HG02588 (cell line): ENCODE data around the gene TMED4.
"Not testable (repeated sequence)": the region's sequence is repeated elsewhere in the genome, so short reads cannot be mapped to it uniquely, and the experiment has no call there.

ENCODE experiments used
- ATAC-seq: cut with Tn5 transposase; IDR thresholded peaks from one replicate; pipeline ENCODE4 v1.9.1; 2021; ENCODE audit warnings: mild to moderate bottlenecking, moderate library complexity; ENCODE audit not compliant: unreplicated experiment

Gene TMED4

DNA sequence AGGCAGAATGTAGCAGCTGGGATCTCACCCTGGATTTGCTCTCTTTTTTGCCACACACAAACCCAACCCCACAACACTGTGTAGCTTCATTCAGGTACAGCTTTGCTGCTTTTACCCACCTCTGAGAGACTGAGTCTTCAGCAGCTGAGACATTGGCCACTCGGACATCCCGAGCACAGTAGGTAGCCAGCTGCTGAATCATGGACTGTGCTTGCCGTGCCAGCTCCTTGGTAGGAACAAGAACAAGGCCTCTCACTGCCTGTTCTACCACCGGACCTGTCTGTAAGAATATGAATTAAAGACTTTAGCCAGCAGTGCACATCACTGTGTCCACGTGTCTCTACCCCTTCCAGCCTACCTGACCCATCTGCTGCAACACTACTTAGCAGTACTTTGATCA is 9.3 kb downstream of the TMED4 start:
- no peak for ATAC-seq

- no peak for ATAC-seq
Observed at GRCh38 chr7:44569959-44570358, 12.1 kb downstream of the TMED4 start.

DNA sequence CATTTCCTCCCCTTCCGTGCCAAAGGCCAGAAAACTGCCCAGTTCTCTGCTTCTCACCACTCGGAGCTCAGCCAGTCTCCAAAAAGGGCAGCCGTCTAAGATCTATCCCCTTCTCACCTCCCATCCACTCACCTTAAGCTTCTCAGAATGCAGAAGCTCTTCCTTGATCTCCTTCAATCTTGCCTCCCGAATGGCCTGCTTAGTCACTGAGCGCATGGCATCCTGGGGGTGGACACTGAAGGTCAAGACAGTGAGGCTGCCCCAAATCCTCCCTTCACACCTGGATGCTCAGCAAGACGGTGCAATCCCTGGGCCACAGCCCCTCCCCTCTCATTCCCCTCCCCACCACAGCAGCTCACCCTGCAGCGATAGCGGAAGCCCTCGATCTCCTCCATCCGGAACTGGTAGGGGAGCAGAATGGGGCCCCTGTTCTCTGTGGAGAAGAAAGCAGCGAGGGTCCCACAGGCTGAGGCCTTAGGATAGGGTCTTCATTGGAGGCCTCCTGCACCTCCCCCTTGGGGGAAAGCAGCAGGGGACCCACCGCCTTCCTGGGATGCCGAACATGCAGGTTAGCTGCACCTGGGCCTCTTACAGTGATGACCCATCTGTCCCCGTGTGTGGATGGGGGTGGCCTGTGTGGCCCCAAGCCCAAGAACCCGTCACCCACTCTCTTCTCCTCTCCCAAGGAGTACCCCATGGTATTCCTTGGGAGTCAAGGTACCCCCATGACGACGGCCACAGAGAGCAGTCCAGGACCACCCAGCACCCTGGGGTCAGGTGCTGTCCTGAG is 13.1 kb downstream of the TMED4 start:
- no peak for ATAC-seq

GRCh38 chr7:44567884-44568283 is 14.1 kb downstream of the TMED4 start:
- ATAC-seq = no peak

GRCh38 chr7:44566680-44567079 is 15.4 kb downstream of the TMED4 start:
- ATAC-seq = no peak

- ATAC-seq = no peak
Observed at GRCh38 chr7:44565795-44566559, 16.1 kb downstream of the TMED4 start.

GRCh38 chr7:44565097-44565794 is 16.8 kb downstream of the TMED4 start:
- ATAC-seq = no peak

DNA sequence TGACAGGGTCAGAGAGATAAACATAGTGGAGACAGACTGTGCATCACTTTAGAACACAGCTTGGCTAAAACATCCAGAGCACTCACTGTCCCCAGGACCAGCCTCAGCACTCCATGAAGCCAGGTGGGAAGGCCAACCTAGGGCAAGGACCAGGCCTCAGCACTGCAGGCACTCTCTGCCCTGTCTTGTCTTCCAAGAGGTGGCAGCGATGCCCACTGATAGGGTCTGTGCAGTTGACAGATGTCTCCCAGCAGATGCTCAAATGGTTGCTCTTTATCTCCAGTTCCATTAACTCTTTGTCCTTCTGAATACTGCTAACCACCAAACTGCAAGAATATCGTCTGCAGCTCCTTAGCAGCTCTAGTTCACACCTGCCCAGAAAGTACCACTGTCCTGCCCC is 17.4 kb downstream of the TMED4 start:
- ATAC-seq = no peak

- no peak for ATAC-seq
Observed at GRCh38 chr7:44563171-44563679, 18.8 kb downstream of the TMED4 start.

- not testable (repeated sequence) for ATAC-seq
Observed at GRCh38 chr7:44562622-44562962, 19.4 kb downstream of the TMED4 start.

GRCh38 chr7:44561962-44562621 is 19.9 kb downstream of the TMED4 start:
- ATAC-seq = no peak

- ATAC-seq = no peak
Observed at GRCh38 chr7:44561481-44561880, 20.6 kb downstream of the TMED4 start.

GRCh38 chr7:44559485-44559884 is 22.5 kb downstream of the TMED4 start:
- no peak for ATAC-seq

DNA sequence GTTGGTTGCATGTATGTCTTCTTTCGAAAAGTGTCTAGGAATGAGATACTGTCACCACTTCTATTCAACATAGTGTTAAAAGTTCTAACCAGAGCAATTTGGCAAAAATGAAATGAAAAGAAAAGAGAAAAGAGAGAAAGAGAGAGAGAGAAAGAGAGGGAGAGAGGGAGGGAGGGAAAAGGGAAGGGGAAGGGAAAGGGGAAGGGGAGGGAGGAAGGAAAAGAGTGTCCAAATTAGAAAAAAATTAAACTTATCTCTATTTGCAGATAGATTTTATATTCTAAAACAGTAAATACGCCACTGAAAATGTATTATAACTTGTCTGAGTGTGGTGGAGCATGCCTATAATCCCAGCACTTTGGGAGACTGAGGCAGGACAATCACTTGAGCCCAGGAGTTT is 24.5 kb downstream of the TMED4 start:
- ATAC-seq = no peak

DNA sequence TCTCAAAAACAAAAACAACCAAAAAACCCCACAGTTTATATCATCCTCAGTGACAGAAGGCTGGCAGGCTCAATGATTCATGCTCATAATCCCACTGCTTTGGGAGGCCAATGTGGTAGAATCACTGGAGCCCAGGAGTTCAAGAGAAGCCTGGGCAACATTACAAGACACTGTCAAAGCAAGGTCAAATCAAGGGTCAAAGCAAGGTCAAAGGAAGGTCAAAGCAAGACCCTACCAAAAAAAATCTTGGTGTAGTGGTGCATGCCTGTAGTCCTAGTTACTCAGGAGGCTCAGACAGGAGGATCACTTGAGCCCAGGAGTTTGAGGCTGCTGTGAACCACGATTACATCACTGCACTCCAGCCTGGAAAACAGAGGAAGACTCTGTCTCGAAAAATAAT is 26.7 kb downstream of the TMED4 start:
- ATAC-seq = no peak

DNA sequence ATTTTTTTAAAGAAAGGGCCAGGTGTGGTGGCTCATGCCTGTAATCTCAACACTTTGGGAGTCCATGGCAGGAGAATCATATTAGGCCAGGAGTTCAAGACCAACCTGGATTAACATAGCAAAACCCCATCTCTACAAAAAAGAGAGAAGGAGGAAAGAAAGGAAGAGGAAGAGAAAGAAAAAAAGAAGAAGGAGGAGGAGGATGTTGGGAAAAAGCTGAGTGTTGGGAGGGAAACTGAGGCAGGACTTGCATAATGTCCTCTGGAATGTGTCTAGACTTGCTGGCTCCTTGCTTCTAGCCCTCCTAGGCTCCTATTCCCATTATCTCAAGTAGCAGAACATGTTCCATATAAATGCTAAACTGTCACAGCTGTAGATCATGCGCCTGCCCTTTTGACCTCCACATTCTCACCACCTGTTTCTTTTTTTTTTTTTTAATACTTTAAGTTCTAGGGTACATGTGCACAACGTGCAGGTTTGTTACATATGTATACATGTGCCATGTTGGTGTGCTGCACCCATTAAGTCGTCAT is 29.5 kb downstream of the TMED4 start:
- ATAC-seq = not testable (repeated sequence)

DNA sequence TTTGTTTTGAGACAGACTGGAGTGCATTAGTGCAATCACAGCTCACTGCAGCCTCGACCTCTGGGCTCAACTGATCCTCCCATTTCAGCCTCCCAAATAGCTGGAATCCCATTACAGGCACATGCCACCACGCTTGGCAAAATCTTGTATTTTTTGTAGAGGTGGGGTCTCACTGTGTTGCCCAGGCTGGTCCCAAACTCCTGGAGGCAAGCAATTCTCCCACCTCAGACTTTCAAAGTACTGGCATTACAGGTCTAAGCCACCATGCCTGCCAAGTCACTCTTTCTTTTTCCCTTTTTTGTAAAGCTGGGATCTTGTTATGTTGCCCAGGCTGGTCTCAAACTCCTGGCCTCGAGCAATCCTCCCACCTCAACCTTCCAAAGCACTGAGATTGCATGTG is 32.6 kb downstream of the TMED4 start:
- ATAC-seq = no peak

DNA sequence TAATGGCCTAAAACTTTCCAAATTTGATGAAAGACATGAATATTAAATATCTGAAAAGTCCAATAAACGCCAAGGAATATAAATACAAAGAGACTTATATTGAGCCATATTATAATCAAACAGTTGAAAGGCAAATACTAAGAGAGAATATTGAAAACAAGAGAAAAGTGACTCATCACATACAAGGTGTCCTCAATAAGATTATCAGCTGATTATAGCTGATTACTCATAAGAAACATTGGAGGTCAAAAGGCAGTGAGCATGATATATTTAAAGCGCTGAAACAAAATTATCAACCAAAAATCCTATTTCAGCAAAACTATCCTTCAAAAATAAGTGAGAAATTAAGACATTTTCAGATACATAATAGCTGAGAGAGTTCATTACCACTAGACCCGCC is 33.1 kb downstream of the TMED4 start:
- ATAC-seq = no peak

DNA sequence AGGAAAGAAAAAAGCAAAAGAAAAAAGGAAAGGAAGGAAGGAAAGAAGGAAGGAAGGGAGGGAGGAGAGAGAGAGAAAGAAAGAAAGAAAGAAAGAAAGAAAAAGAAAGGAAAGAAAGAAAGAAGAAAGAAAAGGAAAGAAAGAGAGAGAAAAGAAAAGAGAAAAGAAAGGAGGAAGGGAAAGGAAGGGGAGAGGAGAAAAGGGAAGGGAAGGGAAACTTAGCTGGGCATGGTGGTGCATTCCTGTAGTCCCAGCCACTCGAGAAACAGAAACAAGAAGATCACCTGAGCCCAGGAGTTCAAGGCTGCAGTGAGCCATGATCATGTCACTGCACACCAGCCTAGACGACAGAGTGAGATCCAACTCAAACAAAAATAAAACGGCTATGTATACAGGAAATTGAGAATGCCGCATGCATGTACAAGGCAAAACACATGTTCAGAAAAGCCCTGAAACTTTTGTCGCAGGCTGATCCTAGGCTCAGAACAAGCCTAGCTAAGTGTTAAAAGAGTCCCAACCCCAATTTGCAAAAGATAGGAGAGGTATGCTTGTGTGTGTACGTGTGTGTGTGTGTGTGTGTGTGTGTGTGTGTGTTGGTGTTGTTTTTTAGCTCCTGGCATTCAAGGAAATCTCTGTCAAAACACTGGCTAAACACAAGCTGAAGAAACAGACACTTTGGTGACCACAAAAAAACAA is 34.3 kb downstream of the TMED4 start:
- no peak for ATAC-seq

DNA sequence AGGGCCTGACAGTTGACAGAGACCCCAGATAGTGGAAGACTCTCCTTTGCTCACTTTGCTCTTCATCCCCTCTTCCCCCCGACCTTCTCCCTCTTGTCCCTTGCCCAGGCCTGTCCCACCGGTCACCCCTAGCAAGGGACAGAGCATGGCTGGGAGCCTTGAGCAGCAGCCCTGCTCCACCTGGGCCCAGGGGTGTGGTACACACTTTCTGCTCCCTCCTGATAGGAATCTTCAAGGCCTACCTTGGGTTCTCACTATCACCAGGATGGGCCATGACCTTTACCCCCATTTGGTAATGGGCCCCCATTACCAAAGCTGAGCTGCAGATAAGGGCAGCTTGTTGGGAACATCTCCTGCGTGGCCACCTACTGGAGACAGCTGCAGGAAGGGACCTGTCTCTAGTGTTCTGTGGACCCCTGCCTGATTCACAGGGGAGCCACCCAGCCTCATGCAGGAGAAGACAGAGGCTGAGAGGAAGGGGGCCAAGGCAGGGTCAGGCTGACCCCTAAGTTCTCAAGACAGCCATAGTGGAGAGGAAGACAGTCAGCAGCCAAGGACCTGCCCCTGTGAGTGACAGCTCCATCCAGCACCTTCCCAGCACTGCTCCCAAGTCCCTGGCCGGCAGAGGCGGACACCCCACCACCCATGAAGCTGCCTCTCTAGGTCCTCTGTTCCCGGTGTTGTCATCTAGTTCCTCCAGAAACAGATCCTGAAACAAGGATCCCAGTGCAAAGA is 40.0 kb downstream of the TMED4 start:
- no peak for ATAC-seq
